Transverse colon (tissue), 4 donors: ENCODE results near the gene MYF5. TPM values are rescaled to one million over a fixed set of nuclear protein-coding genes. Genes with fewer than 3 reads are reported as not detected.

ENCODE experiments used
- DNase-seq: peaks from one replicate; pipeline ENCODE4 v3.0.0-alpha.2; 2019
- H3K27ac ChIP-seq, 4 donors: fragments of 200-600 bp; sonication (generic); 2 replicates each; pipeline ENCODE4 v1.5.1; 2016 to 2018; ENCODE audit warnings: inconsistent platforms in 4 of 4
- H3K27me3 ChIP-seq: fragments of 200-600 bp; sonication (generic); 2 replicates; pipeline ENCODE4 v1.5.1; 2017; ENCODE audit warnings: inconsistent platforms
- H3K36me3 ChIP-seq, 4 donors: fragments of 200-600 bp; sonication (generic); 2 replicates each; pipeline ENCODE4 v1.5.1; 2017 to 2019; ENCODE audit warnings: inconsistent platforms in 4 of 4
- H3K4me1 ChIP-seq, 4 donors: fragments of 200-600 bp; sonication (generic); 2 replicates each; pipeline ENCODE4 v1.5.1; 2017 to 2020; ENCODE audit warnings: inconsistent platforms in 4 of 4
- H3K4me3 ChIP-seq, 4 donors: fragments of 200-600 bp; sonication (generic); 1 replicate in 1 of 4; 2 replicates in 3 of 4; pipeline versions ENCODE4 v1.5.1 to v1.6.1; 2017 to 2019; ENCODE audit warnings: inconsistent platforms in 4 of 4
- H3K9me3 ChIP-seq, 2 donors: fragments of 200-600 bp; sonication (generic); 2 replicates each; pipeline ENCODE4 v1.5.1; 2017 to 2019; ENCODE audit warnings: inconsistent platforms in 2 of 2
- CTCF ChIP-seq, 5 experiments: fragments of 200-600 bp in 3 of 5; fragments of 450-650 bp in 2 of 5; sonication (generic) in 3 of 5; IDR thresholded peaks; 1 replicate in 2 of 5; 2 replicates in 3 of 5; pipeline ENCODE4 v1.5.1; 2016 to 2017; ENCODE audit warnings: antibody characterized with exemption in 5 of 5, inconsistent platforms in 3 of 5, mild to moderate bottlenecking in 2 of 5, moderate library complexity in 1 of 5
- EP300 ChIP-seq: sonication (generic); formaldehyde crosslinking; IDR thresholded peaks from one replicate; pipeline ENCODE4 v1.6.1; 2017; ENCODE audit warnings: antibody characterized with exemption, low read depth
- POLR2A ChIP-seq: fragments of 450-650 bp; IDR thresholded peaks from one replicate; pipeline ENCODE4 v1.6.1; 2016; ENCODE audit warnings: antibody characterized with exemption, mild to moderate bottlenecking, moderate library complexity
- POLR2AphosphoS5 ChIP-seq, 3 donors: sonication (generic); formaldehyde crosslinking; IDR thresholded peaks; one replicate each; pipeline ENCODE4 v1.6.1; 2016; ENCODE audit warnings: antibody characterized with exemption in 3 of 3
- WGBS, 2 donors: methylation state at CpG; one replicate each; pipeline ENCODE4 v1.1.5; 2018; ENCODE audit warnings: low coverage in 1 of 2; 5-methylcytosine and 5-hydroxymethylcytosine counted together
- in situ Hi-C, 4 donors: fragments of 200-750 bp; cut with MboI; loops; one replicate each; pipeline versions ENCODE4 v1.15.0 to v1.15.1; 2017; ENCODE audit warnings: low sequenced_read_pairs in 3 of 4, low pct_ligation_motif_present in 1 of 4, low pct_unique_long_range_greater_than_20kb in 1 of 4
- intact Hi-C: fragments of 100-400 bp; cut with DNase I; formaldehyde crosslinking; loops from one replicate; pipeline ENCODE4 v1.15.1; 2023; ENCODE audit warnings: low total_unique reads
- total RNA-seq, 4 donors: library from RNA; depleted of rRNA; stranded (reverse); fragments of >200 nt; gene quantifications; one replicate each; pipeline ENCODE4 v1.1.0, GENCODE V29; 2016

Gene MYF5
- total RNA-seq, 4 donors from 2014 or later: not detected

- in situ Hi-C loops: no loop called here
- H3K4me1 ChIP-seq: no peaks in the 10 kb centered on the region
Observed at GRCh38 chr12:80714846-80715245, 1.9 kb upstream of the MYF5 start.

GRCh38 chr12:80715713-80716249, 931 bp upstream of the MYF5 start:
- Histone ChIP-seq H3K27ac (no peak overlapping the region), H3K4me1 (no peaks in the 10 kb centered on the region), H3K36me3 (no peaks in the 10 kb centered on the region), H3K4me3 (no peak overlapping the region), H3K27me3 (peaks cover 61% of the 10 kb centered on the region), H3K9me3 (no peaks in the 10 kb centered on the region)
- in situ Hi-C loops (no loop called here), intact Hi-C loops (no loop called here)
- DNase-seq: no peak
- WGBS, 2 donors: 35 to 37% methylated on average over 3 to 10 of the region's 10 CpGs
- no peak for TF ChIP-seq POLR2AphosphoS5 (IDR thresholded peaks at IDR 0.05)
- no peak for TF ChIP-seq POLR2A
- TF ChIP-seq CTCF (IDR thresholded peaks at IDR 0.05): no peak

More at GRCh38 chr12:80714846-80715245, 1.9 kb upstream of the MYF5 start:
- peaks cover 70% of the 10 kb centered on the region for H3K27me3 ChIP-seq
- DNase-seq: no peak
- H3K36me3 ChIP-seq: no peaks in the 10 kb centered on the region
- WGBS, 2 donors: 36 to 55% methylated on average over 2 to 3 of the region's 3 CpGs
- TF ChIP-seq POLR2A: no peak
- no peak for TF ChIP-seq POLR2AphosphoS5 (IDR thresholded peaks at IDR 0.05)
- no peak for TF ChIP-seq EP300
- TF ChIP-seq CTCF (IDR thresholded peaks at IDR 0.05): no peak
- no peak overlapping the region for H3K4me3 ChIP-seq
- H3K27ac ChIP-seq: no peak overlapping the region
- no peaks in the 10 kb centered on the region for H3K9me3 ChIP-seq
- intact Hi-C loops: no loop called here

- Histone ChIP-seq H3K4me1 (no peaks in the 10 kb centered on the region), H3K27me3 (peaks cover 48% of the 10 kb centered on the region), H3K4me3 (no peak overlapping the region), H3K36me3 (no peaks in the 10 kb centered on the region), H3K9me3 (no peaks in the 10 kb centered on the region), H3K27ac (no peak overlapping the region)
- no peak for DNase-seq
- intact Hi-C loops: no loop called here
- in situ Hi-C loops: no loop called here
- 72 to 80% methylated on average over 1 to 4 of the region's 4 CpGs for WGBS, 2 donors
- TF ChIP-seq EP300 (no peak), CTCF (IDR thresholded peaks at IDR 0.05) (no peak)
Observed at GRCh38 chr12:80717856-80718255, 1.1 kb downstream of the MYF5 start.

- in situ Hi-C loops (no loop called here), intact Hi-C loops (no loop called here)
- WGBS, 2 donors: 77 to 100% methylated on average over 1 of the region's 1 CpG
- H3K27me3 ChIP-seq: peaks cover 22% of the 10 kb centered on the region
- no peak for DNase-seq
- H3K36me3 ChIP-seq: no peaks in the 10 kb centered on the region
- TF ChIP-seq POLR2A: no peak
- no peak for TF ChIP-seq CTCF (IDR thresholded peaks at IDR 0.05)
- no peak for TF ChIP-seq POLR2AphosphoS5 (IDR thresholded peaks at IDR 0.05)
- no peak for TF ChIP-seq EP300
- no peaks in the 10 kb centered on the region for H3K9me3 ChIP-seq
- H3K4me3 ChIP-seq: no peak overlapping the region
- H3K4me1 ChIP-seq: no peaks in the 10 kb centered on the region
- no peak overlapping the region for H3K27ac ChIP-seq
Observed at GRCh38 chr12:80720516-80720915, 3.8 kb downstream of the MYF5 start.
